H54 (cell line): Measurements from ENCODE around the gene FERD3L.

Experiments
- DNase-seq: peaks from one replicate; pipeline ENCODE4 v3.0.0; 2011; ENCODE audit warnings: low spot score, mixed read lengths; ENCODE audit not compliant: insufficient read length
- FAIRE-seq: peaks from 3 replicates; lab custom pipeline; 2011; peaks lifted over from hg19 to GRCh38; lab: Jason Lieb, UNC
- POLR2A ChIP-seq: IDR thresholded peaks from 2 replicates; pipeline ENCODE4 v1.6.1; 2011; ENCODE audit warnings: low read depth, mild to moderate bottlenecking, low read length

The FERD3L gene

GRCh38 chr7:19099194-19099593 is 46.0 kb downstream of the FERD3L start:
- TF ChIP-seq POLR2A, result no peak
- DNase-seq (no peak), FAIRE-seq (no peak)

- FAIRE-seq, result no peak
- no peak for TF ChIP-seq POLR2A
These were observed 46.7 kb downstream of the FERD3L start for GRCh38 chr7:19098510-19098909.

GRCh38 chr7:19097165-19098055 is 47.8 kb downstream of the FERD3L start:
- FAIRE-seq (peak; percentile 81), DNase-seq (no peak)
- TF ChIP-seq POLR2A, result no peak

More at GRCh38 chr7:19098510-19098909, 46.7 kb downstream of the FERD3L start:
- no peak for DNase-seq

GRCh38 chr7:19095353-19095860 is 49.8 kb downstream of the FERD3L start:
- DNase-seq (no peak), FAIRE-seq (peak; percentile 83)
- no peak for TF ChIP-seq POLR2A
